MM.1S (cell line): ENCODE measurements around the gene EFCAB6.

Source experiments
- DNase-seq: peaks from one replicate; pipeline ENCODE4 v3.0.0-alpha.2; 2015
- H2AFZ ChIP-seq: fragments of 300-600 bp; sonication (generic); 2 replicates; pipeline ENCODE4 v1.6.0; 2016; ENCODE audit warnings: antibody characterized with exemption, low read length
- H3F3A ChIP-seq: fragments of 300-600 bp; sonication (generic); 2 replicates; pipeline ENCODE4 v1.6.1; 2016; ENCODE audit warnings: mild to moderate bottlenecking, antibody characterized with exemption, low read length, moderate library complexity, mixed read lengths; ENCODE audit not compliant: insufficient read depth
- H3K27ac ChIP-seq: fragments of 300-600 bp; sonication (generic); 2 replicates; pipeline ENCODE4 v1.5.1; 2016; ENCODE audit warnings: mild to moderate bottlenecking, low read length
- H3K27me3 ChIP-seq: fragments of 300-600 bp; sonication (generic); replicated peaks from 2 replicates; pipeline ENCODE4 v1.6.0; 2016; ENCODE audit warnings: low read length; ENCODE audit not compliant: insufficient read depth
- H3K36me3 ChIP-seq: fragments of 300-600 bp; sonication (generic); replicated peaks from 2 replicates; pipeline ENCODE4 v1.6.1; 2016; ENCODE audit warnings: mild to moderate bottlenecking, low read length, mixed read lengths; ENCODE audit not compliant: insufficient read depth
- H3K4me1 ChIP-seq: fragments of 300-600 bp; sonication (generic); 2 replicates; pipeline ENCODE4 v1.6.1; 2016; ENCODE audit warnings: low read length, mixed read lengths
- H3K4me2 ChIP-seq: fragments of 300-600 bp; sonication (generic); 2 replicates; pipeline ENCODE4 v1.6.0; 2016; ENCODE audit warnings: low read depth, low read length
- H3K4me3 ChIP-seq: fragments of 300-600 bp; sonication (generic); 2 replicates; pipeline ENCODE4 v1.5.1; 2016; ENCODE audit warnings: low read length, mixed read lengths
- H3K79me2 ChIP-seq: fragments of 300-600 bp; sonication (generic); 2 replicates; pipeline ENCODE4 v1.6.1; 2016; ENCODE audit warnings: mixed run types, low read length, mixed read lengths
- H3K9ac ChIP-seq: fragments of 300-600 bp; sonication (generic); 2 replicates; pipeline ENCODE4 v1.6.1; 2016; ENCODE audit warnings: low read length, mixed read lengths
- H3K9me2 ChIP-seq: fragments of 300-600 bp; sonication (generic); replicated peaks from 2 replicates; pipeline ENCODE4 v1.6.1; 2016; ENCODE audit warnings: mild to moderate bottlenecking, low read length, mixed read lengths; ENCODE audit not compliant: insufficient read depth
- H3K9me3 ChIP-seq: fragments of 300-600 bp; sonication (generic); replicated peaks from 2 replicates; pipeline ENCODE4 v1.6.1; 2016; ENCODE audit warnings: mild to moderate bottlenecking, low read length, mixed read lengths; ENCODE audit not compliant: insufficient read depth
- H4K20me1 ChIP-seq: fragments of 300-600 bp; sonication (generic); 2 replicates; pipeline ENCODE4 v1.6.1; 2016; ENCODE audit warnings: mild to moderate bottlenecking, low read length, moderate library complexity, mixed read lengths; ENCODE audit not compliant: insufficient read depth
- EZH2 ChIP-seq: fragments of 300-600 bp; sonication (generic); optimal IDR thresholded peaks from 2 replicates; pipeline ENCODE3; 2017; ENCODE audit warnings: low read depth, mild to moderate bottlenecking, antibody characterized with exemption, low read length, mixed read lengths
- EZH2phosphoT487 ChIP-seq: fragments of 300-600 bp; sonication (generic); IDR thresholded peaks from 2 replicates; pipeline ENCODE4 v1.6.1; 2018; ENCODE audit warnings: antibody characterized with exemption, low read length
- TF ChIP-seq, protein P1 (sequence below): fragments of 300-600 bp; sonication (generic); IDR thresholded peaks from 2 replicates; pipeline ENCODE4 v1.5.1; 2016; ENCODE audit warnings: antibody characterized with exemption, low read length, mixed read lengths

The EFCAB6 gene

DNA sequence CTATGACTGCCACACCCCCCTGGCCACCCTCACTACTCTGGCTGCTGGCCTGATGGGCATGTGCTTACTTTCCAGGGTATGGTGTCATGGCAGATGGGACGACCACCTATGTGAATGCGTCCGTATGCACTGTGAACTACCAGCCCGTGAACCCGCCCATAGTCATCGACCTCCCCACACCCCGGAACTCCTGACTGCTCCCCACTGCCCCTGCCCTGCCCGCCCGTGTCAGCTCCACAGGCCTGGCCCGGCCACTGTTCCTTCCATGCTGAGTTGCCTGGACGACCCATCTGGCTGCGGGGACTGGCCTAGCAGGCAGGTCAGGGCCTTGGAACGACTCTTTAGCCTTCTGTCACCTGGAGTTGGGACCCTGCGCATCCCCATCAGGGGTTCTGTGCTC is 306.7 kb downstream of the EFCAB6 start:
- H3K79me2 ChIP-seq, result no peaks in the 10 kb centered on the region
- no peaks in the 10 kb centered on the region for H3K9me2 ChIP-seq
- no peak overlapping the region for H3K9ac ChIP-seq
- peaks cover 30% of the 10 kb centered on the region for H3K27me3 ChIP-seq
- no peak for DNase-seq
- H3K27ac ChIP-seq, result no peak overlapping the region
- no peaks in the 10 kb centered on the region for H3F3A ChIP-seq
- H3K9me3 ChIP-seq, result no peaks in the 10 kb centered on the region
- H4K20me1 ChIP-seq, result no peaks in the 10 kb centered on the region
- H3K4me3 ChIP-seq, result no peak overlapping the region
- H2AFZ ChIP-seq, result no peak overlapping the region
- no peak overlapping the region for H3K4me2 ChIP-seq
- H3K36me3 ChIP-seq, result no peaks in the 10 kb centered on the region
- no peaks in the 10 kb centered on the region for H3K4me1 ChIP-seq
- TF ChIP-seq EZH2phosphoT487 (no peak), EZH2 (no peak)
- TF ChIP-seq, protein P1, sequence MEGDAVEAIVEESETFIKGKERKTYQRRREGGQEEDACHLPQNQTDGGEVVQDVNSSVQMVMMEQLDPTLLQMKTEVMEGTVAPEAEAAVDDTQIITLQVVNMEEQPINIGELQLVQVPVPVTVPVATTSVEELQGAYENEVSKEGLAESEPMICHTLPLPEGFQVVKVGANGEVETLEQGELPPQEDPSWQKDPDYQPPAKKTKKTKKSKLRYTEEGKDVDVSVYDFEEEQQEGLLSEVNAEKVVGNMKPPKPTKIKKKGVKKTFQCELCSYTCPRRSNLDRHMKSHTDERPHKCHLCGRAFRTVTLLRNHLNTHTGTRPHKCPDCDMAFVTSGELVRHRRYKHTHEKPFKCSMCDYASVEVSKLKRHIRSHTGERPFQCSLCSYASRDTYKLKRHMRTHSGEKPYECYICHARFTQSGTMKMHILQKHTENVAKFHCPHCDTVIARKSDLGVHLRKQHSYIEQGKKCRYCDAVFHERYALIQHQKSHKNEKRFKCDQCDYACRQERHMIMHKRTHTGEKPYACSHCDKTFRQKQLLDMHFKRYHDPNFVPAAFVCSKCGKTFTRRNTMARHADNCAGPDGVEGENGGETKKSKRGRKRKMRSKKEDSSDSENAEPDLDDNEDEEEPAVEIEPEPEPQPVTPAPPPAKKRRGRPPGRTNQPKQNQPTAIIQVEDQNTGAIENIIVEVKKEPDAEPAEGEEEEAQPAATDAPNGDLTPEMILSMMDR, result no peak

DNA sequence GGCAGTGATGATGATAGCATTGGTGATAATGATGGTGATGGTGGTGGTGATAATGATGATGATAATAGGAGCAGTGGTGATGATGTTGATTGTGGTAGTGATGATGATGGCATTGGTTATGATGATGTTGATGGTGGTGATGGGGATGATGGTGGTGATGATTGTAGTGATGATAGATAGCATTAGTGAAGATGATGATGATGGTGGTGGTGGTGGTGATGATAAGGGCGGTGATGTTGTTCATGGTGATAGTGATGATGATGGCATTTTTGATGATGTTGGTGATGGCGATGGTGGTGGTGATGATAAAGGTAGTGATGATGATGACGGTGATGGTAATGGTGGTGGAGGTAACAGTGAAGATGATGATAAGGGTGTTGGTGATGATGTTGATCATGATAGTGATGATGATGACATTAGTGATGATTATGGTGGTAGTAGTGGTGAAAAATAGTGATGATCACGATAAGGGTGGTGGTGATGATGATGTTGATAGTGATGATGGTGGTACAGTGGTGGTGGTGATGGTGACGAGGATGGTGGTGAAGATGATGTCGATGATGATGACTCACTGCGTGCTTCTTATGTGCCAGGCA is 307.3 kb downstream of the EFCAB6 start:
- Histone ChIP-seq H3F3A (no peaks in the 10 kb centered on the region), H3K79me2 (no peaks in the 10 kb centered on the region), H3K9ac (no peak overlapping the region), H3K4me1 (no peaks in the 10 kb centered on the region), H3K36me3 (no peaks in the 10 kb centered on the region), H3K27ac (no peak overlapping the region), H3K4me2 (no peak overlapping the region), H3K27me3 (peaks cover 30% of the 10 kb centered on the region), H3K9me2 (no peaks in the 10 kb centered on the region), H3K9me3 (no peaks in the 10 kb centered on the region), H2AFZ (no peak overlapping the region), H3K4me3 (no peak overlapping the region), H4K20me1 (no peaks in the 10 kb centered on the region)
- TF ChIP-seq, protein P1, result no peak
- TF ChIP-seq EZH2 (no peak), EZH2phosphoT487 (no peak)
- no peak for DNase-seq

DNA sequence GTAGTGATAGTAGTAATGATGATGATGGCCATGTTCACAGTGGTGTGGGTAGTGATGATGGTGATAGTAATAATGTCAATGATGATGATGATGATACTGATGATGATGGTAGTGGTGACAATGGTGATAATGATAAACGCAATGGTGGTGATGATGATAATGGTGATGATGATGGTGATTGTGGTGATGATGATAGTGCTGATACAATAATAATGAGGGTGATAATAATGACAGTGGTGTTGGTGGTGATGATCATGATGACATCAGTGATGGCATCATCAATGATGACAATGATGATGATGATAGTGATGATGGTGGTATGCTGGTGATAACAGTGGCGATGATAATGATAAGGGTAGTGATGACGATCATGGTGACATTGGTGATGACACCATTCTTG is 308.0 kb downstream of the EFCAB6 start:
- H3K27ac ChIP-seq, result no peak overlapping the region
- H4K20me1 ChIP-seq, result no peaks in the 10 kb centered on the region
- no peaks in the 10 kb centered on the region for H3K4me1 ChIP-seq
- no peaks in the 10 kb centered on the region for H3K9me3 ChIP-seq
- H3K27me3 ChIP-seq, result peaks cover 30% of the 10 kb centered on the region
- no peaks in the 10 kb centered on the region for H3F3A ChIP-seq
- H3K36me3 ChIP-seq, result no peaks in the 10 kb centered on the region
- H3K9me2 ChIP-seq, result no peaks in the 10 kb centered on the region
- no peak overlapping the region for H3K4me2 ChIP-seq
- no peak overlapping the region for H3K4me3 ChIP-seq
- H3K9ac ChIP-seq, result no peak overlapping the region
- H2AFZ ChIP-seq, result no peak overlapping the region
- TF ChIP-seq, protein P1, result no peak
- TF ChIP-seq EZH2phosphoT487 (no peak), EZH2 (no peak)
- no peak for DNase-seq
- H3K79me2 ChIP-seq, result no peaks in the 10 kb centered on the region
